ENCODE data around the gene LTA.

Gene LTA

DNA sequence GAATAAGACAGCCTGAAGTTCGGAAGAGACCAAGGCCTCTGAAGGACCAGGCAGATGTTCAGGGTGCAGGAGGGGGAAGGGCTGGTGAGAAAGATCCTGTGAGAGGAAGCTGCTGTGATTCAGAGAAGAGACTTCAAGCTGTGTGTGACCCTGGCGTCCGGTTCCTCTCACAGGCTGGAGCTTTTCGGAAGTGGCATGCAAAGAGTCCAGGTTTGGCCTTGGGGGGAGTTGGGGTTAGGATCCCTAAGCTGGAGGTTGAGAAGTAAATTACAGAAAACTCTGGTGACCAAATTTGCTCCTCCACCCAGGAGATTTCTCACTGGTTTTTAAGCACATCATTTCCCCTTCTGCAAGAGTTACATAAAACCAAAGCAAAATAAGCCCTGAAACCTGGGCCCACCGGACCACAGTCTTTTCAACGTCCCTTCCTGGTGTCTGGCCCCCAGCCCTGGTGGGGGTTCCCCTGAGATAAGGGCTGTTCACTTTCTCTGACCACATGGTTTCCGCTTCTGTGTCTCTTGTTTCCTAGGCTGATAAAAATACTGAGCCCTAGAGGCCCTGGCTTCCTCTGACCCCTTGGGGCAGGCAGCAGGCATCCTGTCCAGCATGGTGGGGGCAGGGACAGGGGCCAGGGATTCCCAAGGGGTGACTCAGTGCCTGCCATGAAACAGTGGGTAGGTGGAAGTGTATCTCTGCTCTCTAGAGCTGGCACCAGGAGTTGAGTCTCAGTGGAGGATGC is 12.0 kb upstream of the LTA start:
- H3K4me1 ChIP-seq (ENCODE audit: control insufficient read depth, insufficient read depth, low read length), result no peaks in the 10 kb centered on the region
- H3K9me3 ChIP-seq (ENCODE audit: control insufficient read depth, insufficient read depth, low read depth, low read length), result no peaks in the 10 kb centered on the region
- no peak overlapping the region for H3K27ac ChIP-seq (ENCODE audit: extremely low read depth, low read depth, low read length)
- POLR2A ChIA-PET, result interaction anchor here (1.0 to 1.3 kb wide), 2 partner anchors 18 to 19 kb away, joined by 3 read pairs; partner anchors contain the start of gene DDX39B
- peak; percentile 19; the same call in 1 of the 2 replicates for TF ChIP-seq ZBTB48 (tag by site-specific recombination; IDR thresholded peaks at IDR 0.05)
- TF ChIP-seq GLIS2 (tag by site-specific recombination; IDR thresholded peaks at IDR 0.05), result no peak
- no peak for TF ChIP-seq ZNF600 (tag by site-specific recombination; IDR thresholded peaks at IDR 0.05)
- TF ChIP-seq, protein P1, sequence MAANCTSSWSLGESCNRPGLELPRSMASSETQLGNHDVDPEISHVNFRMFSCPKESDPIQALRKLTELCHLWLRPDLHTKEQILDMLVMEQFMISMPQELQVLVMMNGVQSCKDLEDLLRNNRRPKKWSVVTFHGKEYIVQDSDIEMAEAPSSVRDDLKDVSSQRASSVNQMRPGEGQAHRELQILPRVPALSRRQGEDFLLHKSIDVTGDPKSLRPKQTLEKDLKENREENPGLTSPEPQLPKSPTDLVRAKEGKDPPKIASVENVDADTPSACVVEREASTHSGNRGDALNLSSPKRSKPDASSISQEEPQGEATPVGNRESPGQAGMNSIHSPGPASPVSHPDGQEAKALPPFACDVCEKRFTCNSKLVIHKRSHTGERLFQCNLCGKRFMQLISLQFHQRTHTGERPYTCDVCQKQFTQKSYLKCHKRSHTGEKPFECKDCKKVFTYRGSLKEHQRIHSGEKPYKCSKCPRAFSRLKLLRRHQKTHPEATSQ (tag by site-specific recombination; IDR thresholded peaks at IDR 0.05), result no peak
- H3K36me3 ChIP-seq (ENCODE audit: control insufficient read depth in 2 of 2, insufficient read depth in 1 of 2, low read length in 2 of 2), result peaks cover 5 to 52% of the 10 kb centered on the region in 2 experiments; a peak in 2 of 3 replicates
- no peak overlapping the region for H3K4me3 ChIP-seq (ENCODE audit: low read depth, low read length)
- CTCF ChIA-PET, result interaction anchor here (1.0 to 4.1 kb wide), 7 partner anchors 13 to 38 kb away, joined by 3 to 29 read pairs (median 4); partner anchors contain the start of genes ATP6V1G2 and LST1

DNA sequence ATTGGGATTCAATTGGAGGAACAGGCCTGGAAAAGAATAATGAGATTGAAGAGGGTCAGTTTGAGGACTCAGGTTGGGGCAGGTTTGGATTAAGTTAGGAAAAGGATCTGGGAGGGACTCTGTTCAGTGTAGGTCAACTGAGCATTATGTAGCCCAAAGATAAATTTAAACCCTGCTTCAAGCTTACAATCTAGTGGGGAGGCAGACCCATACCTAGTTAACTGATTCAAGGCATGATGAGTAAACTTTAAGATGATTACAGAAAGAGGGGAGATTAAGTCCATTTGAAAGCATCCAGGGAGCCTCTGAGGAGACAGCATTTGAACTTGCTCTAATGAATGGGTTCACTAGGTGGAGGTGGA is 11.4 kb upstream of the LTA start:
- Histone ChIP-seq H3K27ac (ENCODE audit: extremely low read depth, low read depth, low read length) (no peak overlapping the region), H3K4me1 (ENCODE audit: control insufficient read depth, insufficient read depth, low read length) (no peaks in the 10 kb centered on the region), H3K4me3 (ENCODE audit: low read depth, low read length) (no peak overlapping the region), H3K36me3 (ENCODE audit: control insufficient read depth in 2 of 2, insufficient read depth in 1 of 2, low read length in 2 of 2) (peaks cover 0 to 52% of the 10 kb centered on the region in 2 experiments; a peak in 2 of 3 replicates), H3K9me3 (ENCODE audit: control insufficient read depth, insufficient read depth, low read depth, low read length) (no peaks in the 10 kb centered on the region)
- ChIA-PET POLR2A (interaction anchor here (1.0 to 1.3 kb wide), 2 partner anchors 18 to 19 kb away, joined by 3 read pairs; partner anchors contain the start of gene DDX39B), CTCF (interaction anchor here (1.0 to 4.1 kb wide), 4 partner anchors 13 to 37 kb away, joined by 3 to 29 read pairs (median 6); partner anchors contain the start of gene ATP6V1G2)
- TF ChIP-seq, protein P2, sequence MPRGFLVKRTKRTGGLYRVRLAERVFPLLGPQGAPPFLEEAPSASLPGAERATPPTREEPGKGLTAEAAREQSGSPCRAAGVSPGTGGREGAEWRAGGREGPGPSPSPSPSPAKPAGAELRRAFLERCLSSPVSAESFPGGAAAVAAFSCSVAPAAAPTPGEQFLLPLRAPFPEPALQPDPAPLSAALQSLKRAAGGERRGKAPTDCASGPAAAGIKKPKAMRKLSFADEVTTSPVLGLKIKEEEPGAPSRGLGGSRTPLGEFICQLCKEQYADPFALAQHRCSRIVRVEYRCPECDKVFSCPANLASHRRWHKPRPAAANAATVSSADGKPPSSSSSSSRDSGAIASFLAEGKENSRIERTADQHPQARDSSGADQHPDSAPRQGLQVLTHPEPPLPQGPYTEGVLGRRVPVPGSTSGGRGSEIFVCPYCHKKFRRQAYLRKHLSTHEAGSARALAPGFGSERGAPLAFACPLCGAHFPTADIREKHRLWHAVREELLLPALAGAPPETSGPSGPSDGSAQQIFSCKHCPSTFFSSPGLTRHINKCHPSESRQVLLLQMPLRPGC (tag by site-specific recombination; IDR thresholded peaks at IDR 0.05), result no peak
- TF ChIP-seq ZNF302 (tag by site-specific recombination; IDR thresholded peaks at IDR 0.05; ENCODE audit: low read depth) (no peak), ZNF48 (tag by site-specific recombination; IDR thresholded peaks at IDR 0.05) (no peak), ZNF133 (tag by site-specific recombination; IDR thresholded peaks at IDR 0.05) (no peak), ZNF433 (tag by site-specific recombination; IDR thresholded peaks at IDR 0.05; ENCODE audit: low read depth) (no peak), PRDM1 (tag by site-specific recombination; IDR thresholded peaks at IDR 0.05) (no peak), ZNF791 (tag by site-specific recombination; IDR thresholded peaks at IDR 0.05) (no peak), ZNF501 (tag by site-specific recombination; IDR thresholded peaks at IDR 0.05) (no peak), ZNF610 (tag by site-specific recombination; IDR thresholded peaks at IDR 0.05; ENCODE audit: borderline replicate concordance) (no peak), KLF16 (tag by site-specific recombination; IDR thresholded peaks at IDR 0.05) (no peak), ZNF37A (tag by site-specific recombination; IDR thresholded peaks at IDR 0.05) (no peak), ZNF629 (tag by site-specific recombination; IDR thresholded peaks at IDR 0.05) (no peak)
- TF ChIP-seq, protein P3, sequence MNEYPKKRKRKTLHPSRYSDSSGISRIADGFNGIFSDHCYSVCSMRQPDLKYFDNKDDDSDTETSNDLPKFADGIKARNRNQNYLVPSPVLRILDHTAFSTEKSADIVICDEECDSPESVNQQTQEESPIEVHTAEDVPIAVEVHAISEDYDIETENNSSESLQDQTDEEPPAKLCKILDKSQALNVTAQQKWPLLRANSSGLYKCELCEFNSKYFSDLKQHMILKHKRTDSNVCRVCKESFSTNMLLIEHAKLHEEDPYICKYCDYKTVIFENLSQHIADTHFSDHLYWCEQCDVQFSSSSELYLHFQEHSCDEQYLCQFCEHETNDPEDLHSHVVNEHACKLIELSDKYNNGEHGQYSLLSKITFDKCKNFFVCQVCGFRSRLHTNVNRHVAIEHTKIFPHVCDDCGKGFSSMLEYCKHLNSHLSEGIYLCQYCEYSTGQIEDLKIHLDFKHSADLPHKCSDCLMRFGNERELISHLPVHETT (tag by site-specific recombination; IDR thresholded peaks at IDR 0.05), result no peak
